ENCODE results near the gene ZSCAN29.
"Not testable (repeated sequence)": the region's sequence is repeated elsewhere in the genome, so short reads cannot be mapped to it uniquely, and the experiment has no call there.

ZSCAN29 gene

DNA sequence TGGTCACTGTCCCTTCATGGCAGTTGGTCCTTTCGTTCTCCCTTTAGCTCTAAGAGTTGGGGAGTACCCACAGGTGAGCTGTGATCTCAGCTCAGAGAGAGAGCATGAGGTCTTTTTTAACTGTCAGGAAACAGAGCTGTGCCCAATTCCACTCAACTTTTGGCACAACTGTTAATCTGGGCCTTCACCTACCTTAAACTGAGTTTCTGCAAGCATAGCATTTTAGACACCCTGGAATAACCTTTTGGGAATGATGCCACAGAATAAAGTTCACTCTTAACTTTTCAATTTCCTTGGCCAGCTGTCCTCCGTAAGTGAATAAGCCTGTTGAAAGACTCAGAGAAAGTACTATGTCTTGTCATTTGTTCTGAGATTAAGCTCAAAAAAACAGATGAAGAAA is 36.0 kb upstream of the ZSCAN29 start:
- no peak overlapping the region for H3K4me3 ChIP-seq (replicated peaks; ENCODE audit: low read depth, low read length)
- DNase-seq (ENCODE audit: extremely low read depth, low read depth) = no peak
- TF ChIP-seq CTCF (IDR thresholded peaks at IDR 0.05; ENCODE audit: low read depth, low read length, missing control alignments) = no peak

DNA sequence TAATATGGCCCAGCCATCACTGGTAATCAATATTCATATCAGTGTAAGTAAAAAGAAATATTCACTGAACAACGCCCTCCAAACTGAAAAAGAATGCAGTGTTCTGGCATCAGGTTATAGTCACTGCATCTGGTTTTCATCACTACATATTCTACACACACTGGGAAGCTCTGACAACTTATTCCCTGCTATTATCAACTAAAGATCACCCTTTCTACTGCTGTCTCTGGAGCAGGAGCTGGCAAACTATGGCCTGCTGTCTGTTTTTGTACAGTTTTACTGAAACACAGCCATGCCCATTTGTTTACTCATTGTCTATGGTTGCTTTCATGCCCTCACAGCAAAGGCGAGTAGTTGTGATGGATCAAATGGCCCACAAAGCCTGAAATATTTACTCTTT is 35.3 kb upstream of the ZSCAN29 start:
- no peak for DNase-seq (ENCODE audit: extremely low read depth, low read depth)
- TF ChIP-seq CTCF (IDR thresholded peaks at IDR 0.05; ENCODE audit: low read depth, low read length, missing control alignments) = no peak
- no peak overlapping the region for H3K4me3 ChIP-seq (replicated peaks; ENCODE audit: low read depth, low read length)

DNA sequence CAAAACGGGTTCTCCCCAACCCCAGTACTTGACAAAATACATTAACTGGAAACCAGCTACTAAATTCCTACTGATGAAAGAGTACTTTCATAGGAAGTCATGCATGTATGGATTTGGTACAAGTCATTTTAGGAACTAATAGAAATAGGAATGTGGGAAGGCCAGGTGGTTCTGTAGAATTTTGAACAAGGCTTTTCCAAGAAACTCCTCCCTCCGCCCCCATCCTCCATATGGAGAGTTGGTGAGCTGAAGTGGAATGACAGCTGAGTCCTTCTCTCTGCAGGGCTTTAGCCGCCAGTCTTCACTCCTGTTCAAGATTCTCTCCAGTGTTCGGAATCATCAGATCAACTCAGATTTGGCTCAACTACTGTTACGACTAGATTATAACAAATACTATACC is 33.3 kb upstream of the ZSCAN29 start:
- no peak overlapping the region for H3K4me3 ChIP-seq (replicated peaks; ENCODE audit: low read depth, low read length)
- TF ChIP-seq CTCF (IDR thresholded peaks at IDR 0.05; ENCODE audit: low read depth, low read length, missing control alignments) = no peak
- DNase-seq (ENCODE audit: extremely low read depth, low read depth) = no peak

- no peak for DNase-seq (ENCODE audit: extremely low read depth, low read depth)
- no peak for TF ChIP-seq CTCF (IDR thresholded peaks at IDR 0.05; ENCODE audit: low read depth, low read length, missing control alignments)
- no peak overlapping the region for H3K4me3 ChIP-seq (replicated peaks; ENCODE audit: low read depth, low read length)
Observed at GRCh38 chr15:43403616-43404015, 32.8 kb upstream of the ZSCAN29 start.

- DNase-seq (ENCODE audit: extremely low read depth, low read depth) = no peak
- H3K4me3 ChIP-seq (replicated peaks; ENCODE audit: low read depth, low read length) = no peak overlapping the region
- no peak for TF ChIP-seq CTCF (IDR thresholded peaks at IDR 0.05; ENCODE audit: low read depth, low read length, missing control alignments)
Observed at GRCh38 chr15:43402255-43402654, 31.4 kb upstream of the ZSCAN29 start.

- DNase-seq (ENCODE audit: extremely low read depth, low read depth); H3K4me3 ChIP-seq (replicated peaks; ENCODE audit: low read depth, low read length): not testable (repeated sequence)
Observed at GRCh38 chr15:43393592-43393991, 22.7 kb upstream of the ZSCAN29 start.

DNA sequence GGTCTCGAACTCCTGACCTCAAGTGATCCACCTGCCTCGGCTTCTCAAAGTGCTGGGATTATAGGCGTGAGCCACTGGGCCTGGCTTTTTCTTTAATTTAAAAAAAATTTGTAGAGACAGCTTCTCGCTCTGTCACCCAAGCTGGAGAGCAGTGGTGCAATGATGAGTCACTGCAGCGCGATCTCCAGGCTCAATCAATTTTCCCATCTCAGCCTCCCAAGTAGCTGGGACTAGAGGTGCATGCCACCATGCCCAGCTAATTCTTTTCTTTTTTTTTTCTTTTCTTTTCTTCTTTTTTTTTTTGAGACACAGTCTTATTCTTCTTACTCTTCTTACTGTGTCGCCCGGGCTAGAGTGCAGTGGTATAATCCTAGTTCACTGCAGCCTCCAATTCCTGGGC is 19.9 kb upstream of the ZSCAN29 start:
- no peak for DNase-seq (ENCODE audit: extremely low read depth, low read depth)
- TF ChIP-seq CTCF (IDR thresholded peaks at IDR 0.05; ENCODE audit: low read depth, low read length, missing control alignments) = no peak
- H3K4me3 ChIP-seq (replicated peaks; ENCODE audit: low read depth, low read length) = no peak overlapping the region
